ENCODE measurements around the gene TMOD2. TPM values are rescaled to one million over a fixed set of nuclear protein-coding genes. Genes with fewer than 3 reads are reported as not detected.
A peak's percentile ranks its signal among the peaks of the same experiment; 100 is the strongest.

Gene TMOD2
- total and polyA plus RNA-seq, 7 experiments from 2014 or later, result 1.4 to 17.1 (median 10.7) TPM

GRCh38 chr15:51856714-51857380, 105.5 kb downstream of the TMOD2 start:
- Mint-ChIP-seq H3K9me3 (peaks cover 0 to 4% (median 0%) of the 10 kb centered on the region in 11 donors), H3K4me1 (peaks cover 37 to 90% (median 78%) of the 10 kb centered on the region in 7 donors)
- CTCF ChIA-PET, result no interaction called here

DNA sequence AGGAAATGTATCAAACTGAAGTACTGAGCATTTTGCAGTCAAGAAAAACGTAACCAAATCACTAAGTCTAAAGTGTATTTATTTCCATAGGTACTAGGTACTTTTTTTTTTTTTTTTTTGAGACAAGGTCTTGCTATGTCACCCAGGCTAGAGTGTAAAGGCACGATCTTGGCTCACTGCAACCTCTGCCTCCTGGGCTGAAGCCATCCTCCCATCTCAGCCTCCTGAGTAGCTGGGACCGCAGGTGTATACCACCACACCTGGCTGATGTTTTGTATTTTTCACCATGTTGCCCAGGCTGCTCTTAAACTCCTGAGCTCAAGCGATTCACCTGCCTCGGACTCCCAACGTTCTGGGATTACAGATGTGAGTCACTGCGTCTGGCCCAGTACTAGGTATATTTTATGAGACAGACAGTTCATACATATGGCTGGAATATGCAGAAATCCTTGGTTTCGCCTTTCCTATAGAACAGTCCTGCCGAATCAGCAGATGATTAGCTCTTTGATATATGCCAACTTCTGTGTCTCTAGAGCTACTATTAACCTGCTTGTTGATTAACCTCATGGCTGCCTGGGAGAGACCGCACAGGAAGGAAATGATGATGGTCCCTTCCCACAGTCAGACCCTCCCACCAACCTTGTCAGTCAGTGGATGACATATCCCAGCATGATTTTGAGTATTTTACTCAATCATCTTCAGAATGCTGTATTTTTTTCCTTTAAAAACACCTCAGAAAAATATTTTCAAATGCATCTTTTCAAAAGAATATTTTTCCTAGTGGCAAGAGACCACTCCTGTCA, 110.4 kb downstream of the TMOD2 start:
- H3K4me3 ChIP-seq (ENCODE audit: low read length), result no peak overlapping the region
- H3K27ac ChIP-seq (ENCODE audit: low read depth, low read length), result no peak overlapping the region
- Mint-ChIP-seq H3K36me3 (peaks cover 18 to 51% (median 35%) of the 10 kb centered on the region in 5 donors), H3K4me3 (peak overlapping the region; percentile 45 to 78 (median 68)), H3K9me3 (peaks cover 0 to 4% (median 0%) of the 10 kb centered on the region in 11 donors), H3K27me3 (no peaks in the 10 kb centered on the region), H3K4me1 (peaks cover 34 to 68% (median 64%) of the 10 kb centered on the region in 7 donors), H3K27ac (peak overlapping the region; percentile 26 to 90 (median 73))
- peaks cover 15 to 20% of the 10 kb centered on the region in 2 donors for H3K4me1 ChIP-seq (ENCODE audit: control insufficient read depth in 2 of 2, insufficient read depth in 2 of 2, low read length in 2 of 2)
- DNase-seq (peak in 8 of 9 donors; percentile 46 to 75 (median 64)), ATAC-seq (peak; percentile 97)
- no peaks in the 10 kb centered on the region for H3K27me3 ChIP-seq (ENCODE audit: control insufficient read depth in 2 of 2, insufficient read depth in 2 of 2, low read length in 2 of 2)
- H3K9me3 ChIP-seq (ENCODE audit: control insufficient read depth in 2 of 3, low read length in 3 of 3), result no peaks in the 10 kb centered on the region
- intact Hi-C loops (cut with micrococcal nuclease), result loop anchor here in 1 of 2 donors (1.0 kb wide), 1 partner anchor 31 kb away; no protein-coding TSS in a partner anchor
- H3K36me3 ChIP-seq (ENCODE audit: control insufficient read depth in 2 of 3, insufficient read depth in 3 of 3, low read length in 3 of 3), result peaks cover 0 to 23% (median 0%) of the 10 kb centered on the region in 3 experiments
- POLR2A ChIA-PET, result interaction anchor here (0.8 to 1.2 kb wide), 2 partner anchors 10 to 19 kb away, joined by 3 to 4 read pairs; no protein-coding TSS in a partner anchor
- CTCF ChIA-PET, result interaction anchor here (1.0 to 1.2 kb wide), 2 partner anchors 9 to 85 kb away, joined by 3 to 4 read pairs; no protein-coding TSS in a partner anchor

More at GRCh38 chr15:51856714-51857380, 105.5 kb downstream of the TMOD2 start:
- no peak for DNase-seq
- Mint-ChIP-seq H3K4me3 (no peak overlapping the region), H3K36me3 (peaks cover 4 to 30% (median 11%) of the 10 kb centered on the region in 5 donors), H3K27ac (peak overlapping the region in 4 of 9 donors; percentile 2 to 5 (median 4)), H3K27me3 (no peaks in the 10 kb centered on the region)
- no peaks in the 10 kb centered on the region for H3K9me3 ChIP-seq (ENCODE audit: control insufficient read depth in 2 of 3, low read length in 3 of 3)
- peaks cover 8 to 9% of the 10 kb centered on the region in 2 donors for H3K4me1 ChIP-seq (ENCODE audit: control insufficient read depth in 2 of 2, insufficient read depth in 2 of 2, low read length in 2 of 2)
- intact Hi-C loops (cut with micrococcal nuclease), result no loop called here
- no peak for ATAC-seq
- POLR2A ChIA-PET, result no interaction called here
- H3K36me3 ChIP-seq (ENCODE audit: control insufficient read depth in 2 of 3, insufficient read depth in 3 of 3, low read length in 3 of 3), result no peaks in the 10 kb centered on the region
- no peaks in the 10 kb centered on the region for H3K27me3 ChIP-seq (ENCODE audit: control insufficient read depth in 2 of 2, insufficient read depth in 2 of 2, low read length in 2 of 2)
- no peak overlapping the region for H3K4me3 ChIP-seq (ENCODE audit: low read length)
- H3K27ac ChIP-seq (ENCODE audit: low read depth, low read length), result no peak overlapping the region

DNA sequence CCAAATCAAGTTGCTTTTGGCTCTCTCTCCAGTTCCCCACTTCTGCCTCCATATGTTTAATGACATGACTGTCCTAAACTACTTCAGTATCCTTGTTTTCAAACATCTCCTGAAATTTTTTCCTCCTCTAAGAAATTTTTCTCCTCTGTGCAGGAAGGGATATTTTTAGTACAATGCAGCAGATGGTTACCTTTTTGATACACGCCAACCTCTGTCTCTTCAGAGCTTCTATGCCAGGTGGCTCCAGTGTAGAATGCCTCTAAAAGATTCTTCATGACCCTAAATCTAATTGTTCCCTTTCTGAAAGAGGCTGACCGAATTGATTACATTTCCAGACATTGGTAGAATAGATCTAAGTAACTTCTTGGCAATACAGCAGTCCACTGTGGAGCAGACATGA, 111.7 kb downstream of the TMOD2 start:
- Mint-ChIP-seq H3K27ac (peak overlapping the region in 5 of 9 donors; percentile 1 to 73 (median 37)), H3K4me1 (peaks cover 30 to 65% (median 58%) of the 10 kb centered on the region in 7 donors), H3K36me3 (peaks cover 18 to 61% (median 42%) of the 10 kb centered on the region in 5 donors), H3K4me3 (peak overlapping the region in 3 of 10 donors; percentile 8 to 31 (median 14)), H3K27me3 (no peaks in the 10 kb centered on the region), H3K9me3 (peaks cover 0 to 4% (median 0%) of the 10 kb centered on the region in 11 donors)
- no peak for ATAC-seq
- H3K4me1 ChIP-seq (ENCODE audit: control insufficient read depth in 2 of 2, insufficient read depth in 2 of 2, low read length in 2 of 2), result peaks cover 15 to 20% of the 10 kb centered on the region in 2 donors
- H3K27me3 ChIP-seq (ENCODE audit: control insufficient read depth in 2 of 2, insufficient read depth in 2 of 2, low read length in 2 of 2), result no peaks in the 10 kb centered on the region
- no peak overlapping the region for H3K27ac ChIP-seq (ENCODE audit: low read depth, low read length)
- no peak overlapping the region for H3K4me3 ChIP-seq (ENCODE audit: low read length)
- peaks cover 0 to 28% (median 0%) of the 10 kb centered on the region in 3 experiments for H3K36me3 ChIP-seq (ENCODE audit: control insufficient read depth in 2 of 3, insufficient read depth in 3 of 3, low read length in 3 of 3)
- no peak for DNase-seq
- no peaks in the 10 kb centered on the region for H3K9me3 ChIP-seq (ENCODE audit: control insufficient read depth in 2 of 3, low read length in 3 of 3)
- intact Hi-C loops (cut with micrococcal nuclease), result no loop called here
- ChIA-PET CTCF (no interaction called here), POLR2A (no interaction called here)

GRCh38 chr15:51864408-51865056, 113.1 kb downstream of the TMOD2 start:
- no peak for DNase-seq
- Mint-ChIP-seq H3K4me3 (no peak overlapping the region), H3K4me1 (peaks cover 27 to 52% (median 49%) of the 10 kb centered on the region in 7 donors), H3K9me3 (peaks cover 0 to 4% (median 0%) of the 10 kb centered on the region in 11 donors), H3K27ac (peak overlapping the region in 6 of 9 donors; percentile 9 to 62 (median 35)), H3K27me3 (no peaks in the 10 kb centered on the region), H3K36me3 (peaks cover 14 to 67% (median 46%) of the 10 kb centered on the region in 5 donors)
- Histone ChIP-seq H3K27me3 (ENCODE audit: control insufficient read depth in 2 of 2, insufficient read depth in 2 of 2, low read length in 2 of 2) (no peaks in the 10 kb centered on the region), H3K27ac (ENCODE audit: low read depth, low read length) (no peak overlapping the region), H3K9me3 (ENCODE audit: control insufficient read depth in 2 of 3, low read length in 3 of 3) (no peaks in the 10 kb centered on the region), H3K4me3 (ENCODE audit: low read length) (no peak overlapping the region), H3K36me3 (ENCODE audit: control insufficient read depth in 2 of 3, insufficient read depth in 3 of 3, low read length in 3 of 3) (peaks cover 0 to 40% (median 0%) of the 10 kb centered on the region in 3 experiments), H3K4me1 (ENCODE audit: control insufficient read depth in 2 of 2, insufficient read depth in 2 of 2, low read length in 2 of 2) (peaks cover 15 to 20% of the 10 kb centered on the region in 2 donors)
- intact Hi-C loops (cut with micrococcal nuclease), result loop anchor here in 1 of 2 donors (5.0 kb wide), 1 partner anchor 32 kb away; no protein-coding TSS in a partner anchor
- POLR2A ChIA-PET, result interaction anchor here (0.7 kb wide), 1 partner anchor 625 kb away, joined by 4 read pairs; no protein-coding TSS in a partner anchor
- CTCF ChIA-PET, result interaction anchor here (0.7 kb wide), 1 partner anchor 132 kb away, joined by 3 read pairs; no protein-coding TSS in a partner anchor
- ATAC-seq, result no peak

DNA sequence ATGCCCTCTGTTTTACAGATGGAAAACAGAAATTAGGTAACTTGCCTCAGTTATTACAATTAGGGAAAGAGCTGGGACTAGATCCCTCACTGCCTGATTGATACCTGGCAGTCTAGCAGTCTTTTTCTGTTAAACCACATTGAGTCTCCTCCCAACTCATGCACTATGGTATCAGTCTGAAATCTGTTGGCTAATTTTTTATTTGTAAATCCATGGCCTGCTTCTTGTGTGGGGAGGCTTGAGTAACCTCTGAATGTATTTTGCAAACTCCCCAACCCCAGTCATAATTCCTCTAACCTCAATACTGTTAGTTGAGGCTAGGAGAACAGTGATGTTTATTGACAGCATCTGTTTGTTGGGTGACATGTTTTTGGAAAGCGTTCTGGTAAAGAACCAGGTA, 113.9 kb downstream of the TMOD2 start:
- Histone ChIP-seq H3K9me3 (ENCODE audit: control insufficient read depth in 2 of 3, low read length in 3 of 3) (no peaks in the 10 kb centered on the region), H3K4me3 (ENCODE audit: low read length) (no peak overlapping the region), H3K27me3 (ENCODE audit: control insufficient read depth in 2 of 2, insufficient read depth in 2 of 2, low read length in 2 of 2) (no peaks in the 10 kb centered on the region), H3K27ac (ENCODE audit: low read depth, low read length) (no peak overlapping the region), H3K4me1 (ENCODE audit: control insufficient read depth in 2 of 2, insufficient read depth in 2 of 2, low read length in 2 of 2) (peaks cover 15 to 20% of the 10 kb centered on the region in 2 donors), H3K36me3 (ENCODE audit: control insufficient read depth in 2 of 3, insufficient read depth in 3 of 3, low read length in 3 of 3) (peaks cover 0 to 47% (median 2%) of the 10 kb centered on the region in 3 experiments)
- H3K9me3 Mint-ChIP-seq, result peaks cover 0 to 4% (median 0%) of the 10 kb centered on the region in 11 donors
- peak overlapping the region in 4 of 9 donors; percentile 3 to 54 (median 14) for H3K27ac Mint-ChIP-seq
- ChIA-PET CTCF (interaction anchor here (0.6 kb wide), 1 partner anchor 14 kb away, joined by 4 read pairs; no protein-coding TSS in a partner anchor), POLR2A (interaction anchor here (0.6 to 0.7 kb wide), 2 partner anchors 209 to 624 kb away, joined by 3 to 4 read pairs; no protein-coding TSS in a partner anchor)
- DNase-seq, result no peak
- peaks cover 27 to 45% (median 41%) of the 10 kb centered on the region in 7 donors for H3K4me1 Mint-ChIP-seq
- intact Hi-C loops (cut with micrococcal nuclease), result loop anchor here in 1 of 2 donors (5.0 kb wide), 1 partner anchor 33 kb away; no protein-coding TSS in a partner anchor
- H3K27me3 Mint-ChIP-seq, result no peaks in the 10 kb centered on the region
- ATAC-seq, result no peak
- peaks cover 14 to 66% (median 46%) of the 10 kb centered on the region in 5 donors for H3K36me3 Mint-ChIP-seq
- no peak overlapping the region for H3K4me3 Mint-ChIP-seq

All from naive thymus-derived CD4-positive, alpha-beta T cell (primary cell).